GM19238 (cell line): Measurements from ENCODE around the gene SORL1.

Experiments
- DNase-seq: peaks from one replicate; pipeline ENCODE4 v3.0.0; 2011; ENCODE audit warnings: low spot score; ENCODE audit not compliant: insufficient read length

SORL1 gene

DNA sequence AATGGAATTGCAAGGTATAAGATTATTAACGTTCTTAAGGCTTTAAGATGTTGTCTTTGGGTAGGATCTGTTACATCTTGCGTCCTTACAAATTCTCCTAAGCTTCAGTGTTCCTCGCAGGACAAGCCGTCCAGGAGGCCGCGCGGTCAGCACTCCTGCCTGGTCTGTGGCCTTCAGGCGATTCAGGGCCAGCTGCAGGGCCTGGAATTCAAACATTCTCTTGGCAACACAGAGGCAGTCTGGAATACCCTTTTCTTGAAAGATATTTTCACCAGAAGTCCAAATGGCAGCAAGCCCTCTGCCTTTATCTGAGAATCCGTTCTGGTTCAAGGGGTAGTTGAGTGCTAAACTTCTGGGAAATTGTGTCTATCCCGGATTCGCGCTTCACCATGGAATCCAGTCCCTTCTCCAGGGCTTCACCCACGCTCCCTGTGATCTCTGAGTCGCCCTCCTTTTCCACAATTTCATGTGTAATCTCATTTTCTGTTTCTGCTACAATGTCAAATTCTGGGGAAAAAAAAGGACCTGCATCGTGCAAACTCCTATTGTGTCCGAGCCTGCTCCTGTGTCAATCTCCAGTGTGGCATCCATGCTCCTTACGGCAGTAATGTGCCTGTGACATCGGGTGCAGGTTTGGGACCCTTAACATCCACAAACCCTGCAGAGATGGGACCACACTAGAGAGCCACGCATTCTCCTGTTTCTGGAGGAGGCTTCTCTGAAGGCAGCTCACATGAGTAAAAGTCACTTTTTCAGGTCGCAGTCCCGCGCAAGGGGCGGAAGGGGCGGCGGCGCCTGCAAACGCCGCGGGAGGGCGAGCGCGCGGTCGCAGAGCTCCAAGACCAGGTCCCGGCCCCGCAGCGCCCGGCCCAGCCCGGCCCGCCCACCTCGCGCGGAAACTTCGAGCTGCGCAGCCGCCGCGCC, 25.4 kb upstream of the SORL1 start:
- DNase-seq = no peak

DNA sequence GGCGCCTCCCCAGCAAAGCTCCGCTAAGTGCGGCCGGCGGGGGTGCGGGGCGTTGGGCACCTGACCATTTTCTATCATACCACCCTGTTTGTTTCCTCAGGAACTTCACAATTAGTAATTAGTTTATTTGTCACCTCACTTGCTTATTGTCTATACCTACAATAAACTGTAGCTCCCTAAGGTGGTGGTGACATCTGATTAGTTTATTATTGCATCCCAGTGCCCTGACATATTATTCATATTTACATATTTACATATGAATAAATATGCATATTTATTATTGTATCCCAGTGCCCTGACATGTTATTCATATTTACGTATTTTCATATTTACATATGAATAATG, 24.7 kb upstream of the SORL1 start:
- no peak for DNase-seq

DNA sequence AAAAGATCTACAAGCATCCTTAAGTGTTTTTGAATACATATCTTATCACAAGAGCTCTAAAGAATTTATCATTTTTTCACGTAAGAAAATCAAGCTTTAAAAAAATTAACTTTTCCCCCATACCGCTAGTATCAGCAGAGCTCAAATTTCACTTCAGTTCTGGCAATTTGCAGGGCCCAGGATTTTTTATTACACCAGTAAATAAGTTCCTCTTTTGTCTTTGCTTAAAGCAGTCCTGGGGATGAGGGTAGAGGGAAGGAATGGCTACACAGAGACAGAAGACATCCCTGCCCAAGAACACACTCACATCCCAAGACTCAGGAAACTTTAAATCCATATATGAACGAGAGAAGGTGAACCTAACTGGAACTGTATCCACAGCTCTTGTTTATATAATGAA, 22.6 kb upstream of the SORL1 start:
- no peak for DNase-seq

DNA sequence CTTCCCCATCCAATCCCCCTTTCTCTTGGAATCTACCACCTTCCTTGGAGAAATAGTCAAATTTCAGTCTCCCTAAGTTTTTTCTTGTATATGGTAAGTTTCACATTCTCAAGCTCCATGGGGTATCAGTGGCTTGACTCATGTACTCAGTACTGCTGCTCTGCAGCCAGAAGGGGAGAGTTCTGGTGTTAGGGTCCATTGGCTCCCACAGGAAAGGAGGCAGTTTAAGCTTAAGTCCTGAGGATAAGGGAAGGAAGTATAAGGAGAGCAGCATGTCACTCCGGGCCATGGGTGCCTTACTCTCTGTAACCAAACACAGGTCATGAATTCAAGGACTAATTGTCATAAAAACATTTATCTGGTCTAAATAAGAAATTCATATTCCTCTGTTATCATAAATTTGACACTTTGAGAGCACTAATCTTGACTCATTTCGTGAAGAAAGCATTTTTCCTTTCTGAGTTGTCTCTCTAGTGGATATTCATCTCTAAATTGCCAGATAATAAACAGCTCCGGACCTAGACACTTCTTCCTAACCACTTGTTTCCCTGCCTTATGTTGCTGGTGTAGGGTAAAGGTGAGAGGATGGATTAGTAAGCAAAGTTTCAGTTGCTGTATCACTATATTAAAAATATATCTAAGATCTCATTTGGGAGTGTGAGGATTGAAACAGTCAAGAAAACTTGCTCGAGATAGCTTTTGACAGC, 20.1 kb upstream of the SORL1 start:
- DNase-seq = no peak

DNA sequence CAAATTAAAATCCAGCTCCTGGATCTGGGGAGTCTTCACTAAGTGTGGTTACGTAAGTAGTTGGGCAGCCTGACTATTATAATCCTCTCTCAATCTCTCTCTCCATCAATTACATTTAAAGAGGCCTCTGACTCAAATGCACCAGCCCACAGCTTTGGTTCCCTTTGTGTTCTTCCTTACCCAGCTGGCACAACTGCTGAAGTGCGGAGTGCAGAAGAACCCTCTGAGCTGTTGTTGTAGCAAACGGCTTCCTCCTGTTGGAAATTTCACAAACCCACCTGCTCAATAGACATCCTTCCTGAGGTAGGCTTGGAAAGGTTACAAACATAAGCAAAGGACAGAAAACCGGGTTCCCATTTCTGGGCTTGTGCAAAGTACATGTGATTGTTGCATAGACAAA, 17.0 kb upstream of the SORL1 start:
- DNase-seq = no peak

DNA sequence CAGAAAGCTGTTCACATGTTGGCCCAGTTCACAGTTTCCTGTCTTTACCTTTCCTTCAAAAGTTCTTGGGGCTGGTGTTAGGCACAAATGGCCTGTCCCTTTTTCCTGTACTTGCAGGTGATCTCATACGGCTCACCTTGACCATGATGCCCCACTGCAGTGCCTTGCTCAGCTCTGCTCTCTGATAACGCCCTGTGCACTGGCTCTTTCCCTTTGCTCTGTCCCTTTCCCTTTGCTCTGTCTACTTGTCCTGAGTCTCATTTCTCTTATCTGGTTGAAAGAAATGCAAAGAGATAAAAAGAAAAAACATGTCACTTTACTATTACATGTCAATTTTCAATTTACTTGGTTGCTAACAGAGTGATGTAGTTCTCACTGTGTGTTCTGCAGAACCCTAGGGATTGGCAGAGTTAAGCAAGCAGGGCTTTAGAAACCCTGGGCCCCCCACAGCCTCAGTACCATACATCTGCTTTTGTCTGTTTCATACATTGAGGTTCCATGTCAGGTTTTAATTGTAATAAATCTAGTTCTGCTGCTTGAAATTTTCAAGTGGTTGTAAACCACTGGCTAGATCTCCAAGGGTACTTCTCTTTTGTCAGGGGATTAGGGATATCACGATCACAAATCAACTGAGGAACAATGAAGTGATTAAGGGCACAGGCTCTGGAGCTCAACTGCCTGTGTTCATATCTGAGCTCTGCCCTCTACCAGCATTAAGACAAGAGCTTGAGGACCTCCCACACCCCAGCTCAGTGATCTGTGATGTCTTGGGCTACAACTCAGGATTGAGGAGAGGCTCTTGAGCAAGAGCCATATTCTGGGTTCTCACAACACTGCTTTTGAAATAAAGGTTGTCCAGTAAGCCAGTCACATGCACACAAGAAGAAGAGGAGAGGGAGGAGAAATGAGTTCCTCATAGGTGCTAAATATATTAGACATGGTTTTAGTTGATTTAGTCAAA, 16.3 kb upstream of the SORL1 start:
- DNase-seq = no peak

DNA sequence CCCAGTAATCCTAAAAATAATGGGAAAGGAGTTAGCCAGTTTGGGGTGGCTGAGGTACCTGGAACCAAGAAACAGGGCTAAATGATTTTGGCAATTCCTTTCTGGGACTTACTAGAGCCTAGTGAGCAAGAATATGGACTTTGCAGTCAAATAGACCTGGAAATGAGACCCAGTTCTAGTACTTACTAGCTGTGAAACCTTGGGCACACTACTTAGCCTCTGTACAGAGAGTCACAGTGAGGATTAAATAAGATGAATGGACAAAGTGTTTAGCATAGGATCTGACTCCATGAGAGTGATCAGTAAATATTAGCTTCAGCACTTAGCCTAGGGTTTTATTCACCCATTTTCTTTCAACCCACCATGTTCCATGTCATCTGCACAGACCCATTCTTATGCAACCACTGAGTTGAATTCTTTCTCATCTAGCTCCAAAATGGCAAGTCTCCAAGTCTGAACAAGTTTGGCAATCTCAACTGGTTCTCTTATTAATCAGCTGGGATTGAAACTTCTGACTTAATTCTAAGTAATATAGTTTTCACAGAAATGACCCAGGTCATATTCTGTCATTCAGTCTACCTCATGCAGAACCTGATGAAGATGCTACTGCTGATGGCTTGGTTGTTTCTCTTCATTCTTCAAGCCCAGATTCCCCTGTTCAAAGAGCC, 15.0 kb upstream of the SORL1 start:
- DNase-seq = no peak

DNA sequence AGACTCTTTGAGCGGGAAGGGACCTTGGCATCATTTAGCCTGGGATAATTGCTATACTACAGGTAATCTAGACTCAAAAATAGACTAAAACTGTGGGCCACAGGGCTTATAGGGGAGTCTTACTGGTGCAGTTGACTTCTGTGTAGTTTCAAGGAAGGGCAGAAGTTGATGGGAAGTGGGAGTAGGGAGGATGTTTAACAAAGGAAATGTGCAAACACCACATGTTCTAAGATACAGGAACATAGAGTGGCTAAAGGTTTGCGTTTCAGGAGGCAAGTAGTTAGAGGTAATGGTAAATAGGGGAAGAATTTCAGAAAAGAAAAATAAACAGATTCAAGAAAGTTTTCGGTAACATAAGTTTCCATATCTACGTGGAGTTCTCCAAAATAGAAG, 14.4 kb upstream of the SORL1 start:
- DNase-seq = no peak

DNA sequence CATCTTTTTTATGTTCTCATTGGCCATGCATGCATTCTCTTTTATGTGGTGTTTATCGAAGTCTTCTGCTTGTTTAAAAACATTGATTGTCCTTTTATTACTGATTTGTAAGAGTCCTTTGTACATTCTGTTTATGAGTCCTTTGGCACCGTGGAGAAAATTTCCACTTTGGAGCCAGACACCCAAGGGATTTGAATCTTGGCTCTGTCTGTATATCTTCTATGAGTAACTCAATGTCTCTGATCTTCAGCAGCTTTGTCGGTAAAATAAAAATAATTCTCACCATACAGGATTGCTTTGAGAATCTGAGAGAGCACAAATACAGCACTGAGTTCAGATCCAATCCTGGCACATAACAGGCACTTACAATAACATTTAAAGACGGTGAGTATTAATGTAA, 12.8 kb upstream of the SORL1 start:
- no peak for DNase-seq

DNA sequence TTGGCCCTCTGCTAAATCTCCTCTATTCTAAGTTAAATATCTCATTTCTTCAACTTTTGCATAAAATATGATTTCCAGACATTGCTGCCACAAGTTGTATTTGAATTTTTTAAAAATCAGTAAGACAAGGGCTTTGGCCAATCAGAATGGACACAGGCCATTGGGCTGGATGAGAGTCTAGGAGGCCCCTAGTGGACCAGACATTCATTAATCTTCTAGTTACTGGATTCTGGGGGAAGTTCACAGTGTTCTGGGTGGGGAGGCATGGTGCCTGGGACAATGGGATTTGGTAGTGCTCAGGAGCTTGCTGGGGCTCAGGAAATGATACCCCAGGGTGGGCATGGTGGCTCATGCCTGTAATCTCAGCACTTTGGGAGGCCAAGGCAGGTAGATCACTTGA, 12.4 kb upstream of the SORL1 start:
- DNase-seq = no peak

DNA sequence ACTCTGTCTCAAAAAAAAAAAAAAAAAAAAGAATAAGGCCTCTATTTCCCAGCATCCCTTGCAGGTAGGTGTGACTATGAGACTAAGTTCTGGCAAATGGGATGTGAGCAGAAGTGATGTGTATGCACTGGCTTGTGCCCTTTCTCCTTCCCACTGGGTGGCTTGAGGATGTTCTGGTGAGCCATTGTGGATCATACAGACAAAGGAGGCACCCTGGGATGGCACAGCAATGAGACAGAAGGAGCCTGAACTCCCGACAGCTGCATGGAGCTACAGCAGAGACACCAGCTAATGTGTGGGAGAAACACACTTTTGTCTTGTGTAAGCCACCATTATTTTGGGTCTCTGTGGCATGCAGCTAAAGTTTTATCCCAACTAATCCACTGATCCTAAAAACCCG, 10.6 kb upstream of the SORL1 start:
- DNase-seq = no peak

DNA sequence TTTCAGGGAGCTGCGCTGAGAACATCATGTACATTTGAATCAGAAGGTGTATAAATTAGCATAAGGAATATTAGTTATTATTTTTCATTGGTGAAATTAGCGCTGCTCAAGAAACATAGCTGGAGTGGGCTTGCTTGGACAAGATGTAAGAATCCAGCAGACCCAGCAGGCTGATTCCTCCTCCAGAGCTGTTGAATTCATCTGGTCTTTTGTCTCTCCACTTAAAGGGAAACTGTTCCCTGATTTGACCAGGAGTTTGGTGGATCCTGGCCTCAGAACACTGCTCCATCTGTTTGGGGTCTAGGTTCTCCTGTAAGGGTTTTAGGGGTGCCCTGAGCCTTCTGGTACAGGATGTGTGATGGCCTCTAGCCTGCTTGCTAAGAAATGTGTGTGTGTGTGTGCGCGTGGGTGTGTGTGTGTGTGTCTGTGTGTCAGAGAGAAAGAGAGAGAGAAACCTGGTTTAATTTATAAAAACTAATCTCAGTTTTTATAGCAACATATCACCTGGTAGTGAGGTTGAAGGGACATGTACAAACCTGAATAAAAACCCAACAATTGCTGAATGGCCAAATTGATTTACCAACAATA, 8.3 kb upstream of the SORL1 start:
- DNase-seq = no peak

DNA sequence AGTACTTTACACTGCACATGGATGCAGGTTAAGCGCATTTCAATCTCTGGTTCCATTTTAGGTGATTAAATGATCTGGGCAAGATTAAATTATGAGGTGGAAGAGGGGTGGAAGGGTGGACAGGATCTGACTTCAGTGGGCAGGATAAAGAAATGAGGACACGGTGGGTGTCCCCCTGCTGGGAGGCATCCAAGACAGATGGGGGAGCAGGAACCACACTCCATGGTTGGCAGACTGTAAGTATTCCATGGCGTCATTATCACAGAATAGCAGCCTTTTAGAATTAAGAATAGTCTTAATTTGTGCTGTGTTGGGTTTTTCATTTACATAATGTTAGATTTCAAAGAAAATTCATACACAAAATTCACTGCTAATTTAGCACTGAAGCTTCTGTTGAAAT, 7.6 kb upstream of the SORL1 start:
- no peak for DNase-seq

DNA sequence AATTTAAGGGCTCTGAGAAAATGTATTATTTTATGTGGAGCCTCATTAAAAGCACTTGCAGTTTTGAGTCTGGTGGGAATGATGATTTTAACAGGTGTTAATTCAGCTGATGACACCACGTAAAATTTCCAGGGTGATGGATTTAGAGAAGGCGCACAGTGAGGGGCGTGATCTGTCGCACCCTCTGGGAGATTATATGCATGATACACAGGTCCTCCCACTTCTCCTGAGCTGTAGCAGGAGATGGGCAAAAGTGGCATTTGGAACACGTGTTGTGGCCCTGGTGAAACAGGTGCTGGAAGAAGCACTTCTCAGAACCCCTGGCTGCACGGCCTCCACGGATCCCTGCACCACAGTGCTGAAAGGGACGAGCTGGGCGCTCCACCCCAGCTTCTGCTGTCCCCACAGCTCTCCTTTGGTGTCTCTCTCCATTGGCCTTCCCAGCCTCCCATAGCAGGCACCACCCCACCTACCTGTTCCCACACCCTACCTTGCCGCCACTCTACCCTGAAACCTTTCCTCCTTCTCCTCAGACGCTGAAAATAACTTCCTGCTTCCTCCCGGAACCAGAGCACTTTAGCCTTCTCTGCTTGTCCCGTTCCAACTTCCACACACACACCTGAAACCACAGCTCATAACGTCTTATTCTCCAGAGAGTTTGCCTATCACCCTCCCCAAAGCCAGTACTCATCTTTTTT, 6.9 kb upstream of the SORL1 start:
- DNase-seq = no peak

DNA sequence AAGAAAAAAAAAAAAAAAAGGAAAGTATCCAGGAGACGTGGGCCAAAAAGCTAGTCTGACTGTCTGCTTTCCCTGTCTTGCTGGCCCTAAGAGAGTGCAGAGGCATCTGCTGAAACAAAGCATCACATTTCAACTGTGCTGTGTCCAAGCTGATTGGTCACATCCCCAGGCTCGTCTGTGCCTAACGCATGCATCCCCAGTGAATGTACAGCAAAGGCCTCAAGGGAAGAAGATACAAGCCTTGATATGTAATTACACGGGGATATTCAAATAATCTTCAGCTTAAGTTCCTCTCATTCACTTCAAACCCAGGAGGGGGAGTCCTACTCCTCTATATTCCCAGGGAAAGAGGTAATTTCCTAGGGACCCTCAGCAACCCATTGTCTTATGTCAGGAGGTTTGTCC, 5.4 kb upstream of the SORL1 start:
- no peak for DNase-seq

DNA sequence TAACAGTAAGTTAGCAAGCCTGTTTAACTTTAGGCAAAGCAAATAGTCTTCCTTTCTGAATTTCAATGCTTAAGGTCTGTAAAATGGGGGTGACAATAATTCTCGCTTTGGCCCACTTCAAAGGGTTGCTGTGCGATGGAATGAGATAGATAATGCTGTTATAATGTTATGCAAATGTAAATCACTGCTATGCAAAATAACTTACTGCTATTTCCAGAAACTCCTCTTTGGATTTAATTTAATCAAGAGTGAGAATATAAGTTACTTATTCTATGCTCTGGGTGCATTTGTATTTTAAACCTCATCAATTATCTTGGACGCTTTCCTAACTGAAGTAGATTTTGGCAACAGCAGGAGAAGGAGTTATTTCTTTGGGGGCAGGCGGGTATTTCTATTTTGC, 4.1 kb upstream of the SORL1 start:
- no peak for DNase-seq

DNA sequence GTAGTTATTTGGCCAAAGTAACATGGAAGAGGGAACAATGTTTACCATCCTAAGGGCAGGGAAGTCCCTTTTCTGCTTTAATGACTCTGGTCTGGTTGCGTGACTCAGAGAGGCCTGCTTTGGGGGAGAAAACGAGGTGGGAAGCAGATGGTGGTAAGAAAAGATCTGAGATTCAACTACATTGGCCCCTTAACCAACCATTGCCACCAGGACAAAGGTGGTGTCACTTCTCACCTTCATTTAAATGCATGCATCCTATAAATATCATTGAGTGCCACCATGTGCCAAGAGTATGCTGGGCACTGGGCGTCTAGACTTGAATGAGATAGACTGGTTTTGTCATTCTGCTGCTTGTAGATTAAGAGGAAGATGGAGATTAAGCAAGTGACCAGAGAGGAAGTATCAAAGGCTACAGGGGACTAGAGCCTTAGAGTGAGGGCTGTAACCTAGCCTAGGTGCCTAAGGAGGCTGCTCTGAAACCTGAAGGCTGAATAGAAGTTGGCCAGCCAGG, 3.6 kb upstream of the SORL1 start:
- DNase-seq = no peak

DNA sequence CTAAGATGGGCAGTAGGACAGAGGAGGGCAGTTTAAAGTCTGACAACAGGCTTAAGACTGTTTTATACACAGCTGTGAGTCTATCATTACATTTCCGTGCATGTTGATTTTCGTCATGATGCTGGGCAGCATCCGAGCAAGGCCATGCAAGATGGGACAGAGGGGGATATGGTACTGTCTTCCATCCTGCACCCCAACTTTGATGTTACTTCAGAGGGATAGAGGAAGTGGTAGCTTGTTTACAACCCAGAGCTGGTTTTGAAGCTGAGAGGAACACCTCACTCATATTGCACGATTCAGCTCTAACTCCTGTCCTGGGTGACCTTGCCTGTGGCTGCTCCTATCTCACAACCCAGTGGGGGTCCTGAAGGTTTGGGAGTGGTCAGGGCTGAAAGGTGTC, 3.0 kb upstream of the SORL1 start:
- DNase-seq = no peak

DNA sequence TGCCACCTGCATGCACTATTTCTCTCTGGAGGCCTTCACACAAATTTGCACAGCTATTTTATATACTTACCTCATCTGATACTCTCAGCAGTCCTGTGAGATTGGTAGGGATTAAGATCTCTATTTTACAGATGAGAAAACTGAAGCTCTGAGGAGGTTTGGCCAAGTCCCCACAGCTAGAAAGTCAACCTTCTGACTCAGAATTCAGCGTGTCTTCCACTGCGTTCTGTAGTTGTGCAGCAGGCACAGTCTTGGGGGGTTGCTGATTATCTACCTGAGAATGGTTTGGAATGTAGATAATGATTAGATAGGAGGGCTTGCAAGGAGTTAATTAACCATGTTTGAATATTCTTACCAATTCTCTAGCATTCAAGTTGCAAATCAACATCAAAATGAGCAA, 2.5 kb upstream of the SORL1 start:
- no peak for DNase-seq

DNA sequence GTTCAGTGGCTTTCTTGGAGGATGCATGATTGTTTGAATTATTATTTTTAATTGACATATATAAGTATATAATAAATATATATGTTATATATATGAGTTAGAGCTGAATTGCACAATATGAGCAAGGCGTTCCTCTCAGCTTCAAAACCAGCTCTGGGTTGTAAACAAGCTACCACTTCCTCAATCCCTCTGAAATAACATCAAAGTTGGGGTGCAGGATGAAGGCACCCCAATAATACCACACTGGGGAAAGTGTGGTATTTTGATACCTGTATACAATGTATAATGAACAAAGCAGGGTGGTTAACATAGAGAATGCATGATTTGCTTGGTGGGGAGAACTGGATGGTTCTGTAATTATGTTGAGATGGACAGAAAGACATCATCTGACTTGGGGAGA, 1.7 kb upstream of the SORL1 start:
- no peak for DNase-seq
